Measurements from ENCODE around the gene CARMIL1.

Gene CARMIL1

DNA sequence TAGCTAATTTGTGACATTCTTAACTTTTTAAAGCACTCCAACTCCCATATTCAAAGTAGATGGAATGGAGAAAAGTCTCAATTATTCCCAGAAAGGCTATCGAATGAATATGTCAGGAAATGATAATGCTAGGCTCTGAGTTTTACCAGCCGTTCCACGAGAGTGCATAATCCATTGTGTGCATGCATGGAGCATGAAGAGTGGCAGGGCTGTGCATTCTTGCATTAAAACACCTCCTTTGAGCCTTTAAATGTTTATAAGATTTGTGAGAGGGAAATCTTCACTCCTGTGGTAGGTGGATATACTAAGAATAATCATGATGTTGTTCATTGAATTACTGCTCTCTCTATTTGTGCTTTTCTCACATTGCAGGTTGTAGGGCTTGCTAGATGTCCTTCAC, 178.3 kb downstream of the CARMIL1 start:
- 89 to 93% methylated on average over 3 of the region's 3 CpGs for WGBS, 2 experiments
- peaks cover 5% of the 10 kb centered on the region for H3K4me1 ChIP-seq (ENCODE audit: control insufficient read depth, insufficient read depth, low read length)
- no peak overlapping the region for H3K27ac ChIP-seq (ENCODE audit: insufficient read depth, low read depth, low read length, poor library complexity, severe bottlenecking)
- no peaks in the 10 kb centered on the region for H3K36me3 ChIP-seq (ENCODE audit: control insufficient read depth, insufficient read depth, low read length)
- no peaks in the 10 kb centered on the region for H3K9me3 ChIP-seq (ENCODE audit: control insufficient read depth, low read length)
- H3K27me3 ChIP-seq (ENCODE audit: control insufficient read depth, insufficient read depth, low read length, poor library complexity, severe bottlenecking): no peaks in the 10 kb centered on the region
- H3K4me3 ChIP-seq (ENCODE audit: insufficient read depth, low read depth, low read length): no peak overlapping the region

- Histone ChIP-seq H3K27me3 (ENCODE audit: control insufficient read depth, insufficient read depth, low read length, poor library complexity, severe bottlenecking) (no peaks in the 10 kb centered on the region), H3K4me1 (ENCODE audit: control insufficient read depth, insufficient read depth, low read length) (peaks cover 9% of the 10 kb centered on the region), H3K9me3 (ENCODE audit: control insufficient read depth, low read length) (no peaks in the 10 kb centered on the region), H3K4me3 (ENCODE audit: insufficient read depth, low read depth, low read length) (no peak overlapping the region), H3K27ac (ENCODE audit: insufficient read depth, low read depth, low read length, poor library complexity, severe bottlenecking) (no peak overlapping the region), H3K36me3 (ENCODE audit: control insufficient read depth, insufficient read depth, low read length) (no peaks in the 10 kb centered on the region)
- 78 to 100% methylated on average over 1 to 2 of the region's 2 CpGs for WGBS, 2 experiments
These were observed 179.3 kb downstream of the CARMIL1 start for GRCh38 chr6:25458485-25458884.

- Histone ChIP-seq H3K4me1 (ENCODE audit: control insufficient read depth, insufficient read depth, low read length) (peaks cover 9% of the 10 kb centered on the region), H3K9me3 (ENCODE audit: control insufficient read depth, low read length) (no peaks in the 10 kb centered on the region), H3K27ac (ENCODE audit: insufficient read depth, low read depth, low read length, poor library complexity, severe bottlenecking) (no peak overlapping the region), H3K27me3 (ENCODE audit: control insufficient read depth, insufficient read depth, low read length, poor library complexity, severe bottlenecking) (no peaks in the 10 kb centered on the region), H3K36me3 (ENCODE audit: control insufficient read depth, insufficient read depth, low read length) (no peaks in the 10 kb centered on the region), H3K4me3 (ENCODE audit: insufficient read depth, low read depth, low read length) (no peak overlapping the region)
- WGBS, 2 experiments: 11 to 28% methylated on average over 3 to 5 of the region's 7 CpGs
These were observed 183.2 kb downstream of the CARMIL1 start for GRCh38 chr6:25462235-25462897.

- 94 to 95% methylated on average over 4 of the region's 4 CpGs for WGBS, 2 experiments
These were observed 184.3 kb downstream of the CARMIL1 start for GRCh38 chr6:25463441-25463840.

DNA sequence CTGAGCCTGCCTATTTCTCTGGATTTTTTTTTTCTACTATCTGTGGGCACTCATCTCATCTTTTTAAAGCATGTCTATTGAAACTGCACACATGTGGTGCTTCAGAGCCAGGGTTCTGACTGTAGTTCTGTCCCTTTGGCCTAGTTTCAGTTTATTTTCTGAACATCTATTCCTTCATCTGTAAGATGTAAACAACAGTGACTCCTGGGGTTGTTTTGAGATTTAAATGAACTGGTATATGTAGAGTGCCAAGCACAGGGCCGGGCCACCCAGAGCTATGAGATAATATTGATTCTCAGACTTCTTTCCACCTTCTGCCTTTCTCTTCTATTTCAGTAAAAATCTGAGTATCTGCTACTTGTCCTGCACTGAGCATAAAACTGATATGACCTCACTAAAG, 185.1 kb downstream of the CARMIL1 start:
- 50 to 71% methylated on average over 1 of the region's 1 CpG for whole genome bisulfite sequencing, 2 experiments
- H3K4me3 ChIP-seq (ENCODE audit: insufficient read depth, low read depth, low read length): no peak overlapping the region
- H3K27ac ChIP-seq (ENCODE audit: insufficient read depth, low read depth, low read length, poor library complexity, severe bottlenecking): no peak overlapping the region
- peaks cover 9% of the 10 kb centered on the region for H3K4me1 ChIP-seq (ENCODE audit: control insufficient read depth, insufficient read depth, low read length)
- no peaks in the 10 kb centered on the region for H3K27me3 ChIP-seq (ENCODE audit: control insufficient read depth, insufficient read depth, low read length, poor library complexity, severe bottlenecking)
- no peaks in the 10 kb centered on the region for H3K36me3 ChIP-seq (ENCODE audit: control insufficient read depth, insufficient read depth, low read length)
- H3K9me3 ChIP-seq (ENCODE audit: control insufficient read depth, low read length): no peaks in the 10 kb centered on the region

More at GRCh38 chr6:25463441-25463840, 184.3 kb downstream of the CARMIL1 start:
- H3K4me1 ChIP-seq (ENCODE audit: control insufficient read depth, insufficient read depth, low read length): peaks cover 9% of the 10 kb centered on the region
- H3K9me3 ChIP-seq (ENCODE audit: control insufficient read depth, low read length): no peaks in the 10 kb centered on the region
- no peak overlapping the region for H3K27ac ChIP-seq (ENCODE audit: insufficient read depth, low read depth, low read length, poor library complexity, severe bottlenecking)
- no peaks in the 10 kb centered on the region for H3K36me3 ChIP-seq (ENCODE audit: control insufficient read depth, insufficient read depth, low read length)
- no peak overlapping the region for H3K4me3 ChIP-seq (ENCODE audit: insufficient read depth, low read depth, low read length)
- no peaks in the 10 kb centered on the region for H3K27me3 ChIP-seq (ENCODE audit: control insufficient read depth, insufficient read depth, low read length, poor library complexity, severe bottlenecking)

GRCh38 chr6:25465941-25466340, 186.8 kb downstream of the CARMIL1 start:
- Histone ChIP-seq H3K27me3 (ENCODE audit: control insufficient read depth, insufficient read depth, low read length, poor library complexity, severe bottlenecking) (no peaks in the 10 kb centered on the region), H3K4me1 (ENCODE audit: control insufficient read depth, insufficient read depth, low read length) (peaks cover 9% of the 10 kb centered on the region), H3K4me3 (ENCODE audit: insufficient read depth, low read depth, low read length) (no peak overlapping the region), H3K9me3 (ENCODE audit: control insufficient read depth, low read length) (no peaks in the 10 kb centered on the region), H3K27ac (ENCODE audit: insufficient read depth, low read depth, low read length, poor library complexity, severe bottlenecking) (no peak overlapping the region), H3K36me3 (ENCODE audit: control insufficient read depth, insufficient read depth, low read length) (no peaks in the 10 kb centered on the region)
- WGBS, 2 experiments: 93 to 94% methylated on average over 2 of the region's 2 CpGs

DNA sequence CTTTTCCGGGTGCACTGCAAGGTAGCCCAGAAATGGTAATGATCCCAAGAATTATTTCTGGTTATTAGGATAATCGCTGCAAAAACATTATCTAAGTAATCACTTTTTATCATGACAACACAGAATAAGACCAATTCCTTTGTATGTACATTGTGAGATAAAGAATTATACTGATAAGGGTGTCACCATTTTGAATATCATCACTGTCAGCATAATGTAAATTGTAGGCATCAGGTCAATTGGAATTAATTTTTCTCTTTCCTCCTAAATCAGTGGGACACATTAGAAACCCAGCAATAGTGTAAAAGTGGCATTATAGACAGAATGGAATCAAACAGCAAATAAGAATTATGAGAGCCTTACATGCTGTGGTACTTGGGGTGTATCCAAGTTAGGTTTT, 189.7 kb downstream of the CARMIL1 start:
- Histone ChIP-seq H3K36me3 (ENCODE audit: control insufficient read depth, insufficient read depth, low read length) (no peaks in the 10 kb centered on the region), H3K27ac (ENCODE audit: insufficient read depth, low read depth, low read length, poor library complexity, severe bottlenecking) (no peak overlapping the region), H3K9me3 (ENCODE audit: control insufficient read depth, low read length) (no peaks in the 10 kb centered on the region), H3K27me3 (ENCODE audit: control insufficient read depth, insufficient read depth, low read length, poor library complexity, severe bottlenecking) (no peaks in the 10 kb centered on the region), H3K4me3 (ENCODE audit: insufficient read depth, low read depth, low read length) (no peak overlapping the region), H3K4me1 (ENCODE audit: control insufficient read depth, insufficient read depth, low read length) (no peaks in the 10 kb centered on the region)
- WGBS, 2 experiments: 95% methylated on average over 2 of the region's 2 CpGs; no CpG with 5 or more reads in 1 of the 2 experiments

DNA sequence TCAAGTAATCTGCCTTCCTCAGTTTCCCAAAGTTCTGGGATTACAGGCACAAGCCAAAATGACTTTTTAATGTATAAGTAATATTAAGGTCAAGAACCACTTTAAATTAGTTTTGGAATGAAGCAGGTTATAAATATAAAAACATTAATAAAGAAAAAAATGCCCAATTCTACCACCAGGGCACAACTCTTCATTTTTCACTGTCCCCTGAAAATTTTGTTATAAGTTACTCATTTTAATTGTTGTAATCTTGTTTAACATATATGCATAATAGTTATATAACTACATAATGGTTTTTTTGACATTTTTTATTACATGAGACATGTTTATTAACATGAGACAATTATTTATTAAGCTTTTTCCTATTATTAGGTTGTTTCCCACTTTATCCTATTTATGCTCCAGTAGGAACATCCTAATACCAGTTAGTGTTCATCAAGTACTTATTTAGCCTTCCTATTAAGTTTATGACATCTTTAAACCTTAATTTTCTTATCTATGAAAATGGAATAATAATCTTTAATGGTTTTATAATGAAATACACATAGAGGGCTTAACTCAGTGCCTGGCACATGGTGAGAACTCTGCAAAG, 190.7 kb downstream of the CARMIL1 start:
- Histone ChIP-seq H3K4me3 (ENCODE audit: insufficient read depth, low read depth, low read length) (no peak overlapping the region), H3K27ac (ENCODE audit: insufficient read depth, low read depth, low read length, poor library complexity, severe bottlenecking) (no peak overlapping the region)

DNA sequence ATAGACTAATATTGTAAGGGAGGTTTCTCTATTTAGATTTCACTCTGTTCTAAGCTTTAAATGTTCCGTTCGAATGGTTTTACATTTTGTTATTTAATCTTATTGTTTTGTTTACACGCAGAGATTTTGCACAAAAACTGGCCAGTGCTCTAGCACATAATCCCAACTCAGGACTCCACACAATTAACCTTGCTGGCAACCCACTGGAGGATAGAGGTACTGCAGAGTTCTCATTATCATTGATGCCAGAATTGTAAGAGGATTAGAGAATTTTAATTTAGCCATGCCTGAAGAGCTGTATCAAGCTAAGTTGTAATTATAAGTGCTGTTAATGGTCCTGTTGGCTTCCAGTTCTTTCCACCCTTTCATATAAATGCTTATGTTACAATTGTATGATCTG, 193.1 kb downstream of the CARMIL1 start:
- WGBS, 2 experiments: 94% methylated on average over 3 of the region's 3 CpGs; no CpG with 5 or more reads in 1 of the 2 experiments

More for the DNA sequence above, 190.7 kb downstream of the CARMIL1 start:
- no peaks in the 10 kb centered on the region for H3K9me3 ChIP-seq (ENCODE audit: control insufficient read depth, low read length)
- H3K27me3 ChIP-seq (ENCODE audit: control insufficient read depth, insufficient read depth, low read length, poor library complexity, severe bottlenecking): no peaks in the 10 kb centered on the region
- H3K4me1 ChIP-seq (ENCODE audit: control insufficient read depth, insufficient read depth, low read length): no peaks in the 10 kb centered on the region
- H3K36me3 ChIP-seq (ENCODE audit: control insufficient read depth, insufficient read depth, low read length): no peaks in the 10 kb centered on the region

DNA sequence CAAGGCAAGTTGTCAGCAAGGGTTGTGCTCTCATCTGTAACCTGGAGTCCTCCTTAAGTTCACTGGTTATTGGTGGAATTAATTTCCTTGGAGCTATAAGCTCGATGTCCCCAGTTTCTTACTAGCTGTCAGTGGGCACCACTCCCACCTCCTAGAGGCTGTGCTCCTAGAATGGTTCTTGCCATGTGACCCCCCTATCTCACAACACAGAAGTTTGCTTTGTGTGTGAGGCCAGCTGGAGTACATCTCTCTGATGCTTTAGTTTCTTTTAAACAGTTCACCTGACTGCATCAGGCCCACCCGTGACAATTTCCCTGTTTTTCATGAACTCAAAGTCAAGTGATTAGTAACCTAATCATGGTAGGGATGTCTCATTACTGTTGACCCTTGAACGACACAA, 193.7 kb downstream of the CARMIL1 start:
- 92 to 97% methylated on average over 3 of the region's 3 CpGs for WGBS, 2 experiments
- no peaks in the 10 kb centered on the region for H3K9me3 ChIP-seq (ENCODE audit: control insufficient read depth, low read length)
- no peak overlapping the region for H3K4me3 ChIP-seq (ENCODE audit: insufficient read depth, low read depth, low read length)
- no peaks in the 10 kb centered on the region for H3K27me3 ChIP-seq (ENCODE audit: control insufficient read depth, insufficient read depth, low read length, poor library complexity, severe bottlenecking)
- no peaks in the 10 kb centered on the region for H3K4me1 ChIP-seq (ENCODE audit: control insufficient read depth, insufficient read depth, low read length)
- no peaks in the 10 kb centered on the region for H3K36me3 ChIP-seq (ENCODE audit: control insufficient read depth, insufficient read depth, low read length)
- no peak overlapping the region for H3K27ac ChIP-seq (ENCODE audit: insufficient read depth, low read depth, low read length, poor library complexity, severe bottlenecking)

More for the DNA sequence above, 193.1 kb downstream of the CARMIL1 start:
- no peaks in the 10 kb centered on the region for H3K9me3 ChIP-seq (ENCODE audit: control insufficient read depth, low read length)
- H3K27me3 ChIP-seq (ENCODE audit: control insufficient read depth, insufficient read depth, low read length, poor library complexity, severe bottlenecking): no peaks in the 10 kb centered on the region
- H3K4me1 ChIP-seq (ENCODE audit: control insufficient read depth, insufficient read depth, low read length): no peaks in the 10 kb centered on the region
- H3K4me3 ChIP-seq (ENCODE audit: insufficient read depth, low read depth, low read length): no peak overlapping the region
- no peak overlapping the region for H3K27ac ChIP-seq (ENCODE audit: insufficient read depth, low read depth, low read length, poor library complexity, severe bottlenecking)
- no peaks in the 10 kb centered on the region for H3K36me3 ChIP-seq (ENCODE audit: control insufficient read depth, insufficient read depth, low read length)

All from ectodermal cell (in vitro differentiated cells).